HG02981 (cell line): Measurements from ENCODE around the gene CALML6.
A peak's percentile ranks its signal among the peaks of the same experiment; 100 is the strongest.
"Not testable (repeated sequence)": the region's sequence is repeated elsewhere in the genome, so short reads cannot be mapped to it uniquely, and the experiment has no call there.

Experiments used
- ATAC-seq: cut with Tn5 transposase; IDR thresholded peaks from one replicate; pipeline ENCODE4 v1.9.1; 2021; ENCODE audit warnings: mild to moderate bottlenecking, moderate library complexity; ENCODE audit not compliant: unreplicated experiment

The CALML6 gene

GRCh38 chr1:1914971-1915692, at the start of gene CALML6:
Gene CALML6, plus strand, starts transcription at chr1:1915260. Its CDS starts 21 bp downstream, at chr1:1915281.
- ATAC-seq, result no peak

GRCh38 chr1:1867164-1867563, 47.9 kb upstream of the CALML6 start:
- no peak for ATAC-seq

- ATAC-seq, result no peak
Observed at GRCh38 chr1:1869469-1869868, 45.6 kb upstream of the CALML6 start.

GRCh38 chr1:1872329-1872994, 42.6 kb upstream of the CALML6 start:
- ATAC-seq, result no peak

- no peak for ATAC-seq
Observed at GRCh38 chr1:1873186-1873585, 41.9 kb upstream of the CALML6 start.

- no peak for ATAC-seq
Observed at GRCh38 chr1:1874901-1875300, 40.2 kb upstream of the CALML6 start.

GRCh38 chr1:1875932-1876331, 39.1 kb upstream of the CALML6 start:
- no peak for ATAC-seq

- no peak for ATAC-seq
Observed at GRCh38 chr1:1876335-1876930, 38.6 kb upstream of the CALML6 start.

- no peak for ATAC-seq
Observed at GRCh38 chr1:1877865-1878436, 37.1 kb upstream of the CALML6 start.

- ATAC-seq, result no peak
Observed at GRCh38 chr1:1879942-1880341, 35.1 kb upstream of the CALML6 start.

- ATAC-seq, result no peak
Observed at GRCh38 chr1:1880617-1881312, 34.3 kb upstream of the CALML6 start.

- no peak for ATAC-seq
Observed at GRCh38 chr1:1881727-1882126, 33.3 kb upstream of the CALML6 start.

- ATAC-seq, result no peak
Observed at GRCh38 chr1:1883092-1883873, 31.8 kb upstream of the CALML6 start.

GRCh38 chr1:1883890-1884289, 31.2 kb upstream of the CALML6 start:
- ATAC-seq, result not testable (repeated sequence)

GRCh38 chr1:1889090-1889750, 25.8 kb upstream of the CALML6 start:
- no peak for ATAC-seq

- peak; percentile 29 for ATAC-seq
Observed at GRCh38 chr1:1889847-1890505, 25.1 kb upstream of the CALML6 start.

GRCh38 chr1:1890506-1891348, 24.3 kb upstream of the CALML6 start, which contains the start of gene GNB1:
Gene GNB1, minus strand, starts transcription at chr1:1891087. Its CDS starts 65,634 bp downstream, at chr1:1825453.
- peak; percentile 57 for ATAC-seq

GRCh38 chr1:1891349-1892078, 23.5 kb upstream of the CALML6 start:
- peak; percentile 27 for ATAC-seq
